ENCODE measurements around the gene CERCAM. TPM values are rescaled to one million over a fixed set of nuclear protein-coding genes. Genes with fewer than 3 reads are reported as not detected.

CERCAM gene
- polyA plus RNA-seq, 1 experiment = 309 TPM

GRCh38 chr9:128428644-128429512, 8.2 kb downstream of the CERCAM start:
- no peak for DNase-seq (ENCODE audit: low read depth)
- ChIA-PET POLR2A (no interaction called here), CTCF (interaction anchor here (0.6 to 1.7 kb wide), 5 partner anchors 9 to 56 kb away, joined by 3 to 13 read pairs (median 3); no protein-coding TSS in a partner anchor)
- Histone ChIP-seq H3K4me3 (ENCODE audit: low read depth, low read length) (no peak overlapping the region), H3K27me3 (ENCODE audit: control insufficient read depth, insufficient read depth, low read length) (no peaks in the 10 kb centered on the region), H3K36me3 (ENCODE audit: control insufficient read depth, insufficient read depth, low read length) (peaks cover 23% of the 10 kb centered on the region)
- TF ChIP-seq, protein P1, sequence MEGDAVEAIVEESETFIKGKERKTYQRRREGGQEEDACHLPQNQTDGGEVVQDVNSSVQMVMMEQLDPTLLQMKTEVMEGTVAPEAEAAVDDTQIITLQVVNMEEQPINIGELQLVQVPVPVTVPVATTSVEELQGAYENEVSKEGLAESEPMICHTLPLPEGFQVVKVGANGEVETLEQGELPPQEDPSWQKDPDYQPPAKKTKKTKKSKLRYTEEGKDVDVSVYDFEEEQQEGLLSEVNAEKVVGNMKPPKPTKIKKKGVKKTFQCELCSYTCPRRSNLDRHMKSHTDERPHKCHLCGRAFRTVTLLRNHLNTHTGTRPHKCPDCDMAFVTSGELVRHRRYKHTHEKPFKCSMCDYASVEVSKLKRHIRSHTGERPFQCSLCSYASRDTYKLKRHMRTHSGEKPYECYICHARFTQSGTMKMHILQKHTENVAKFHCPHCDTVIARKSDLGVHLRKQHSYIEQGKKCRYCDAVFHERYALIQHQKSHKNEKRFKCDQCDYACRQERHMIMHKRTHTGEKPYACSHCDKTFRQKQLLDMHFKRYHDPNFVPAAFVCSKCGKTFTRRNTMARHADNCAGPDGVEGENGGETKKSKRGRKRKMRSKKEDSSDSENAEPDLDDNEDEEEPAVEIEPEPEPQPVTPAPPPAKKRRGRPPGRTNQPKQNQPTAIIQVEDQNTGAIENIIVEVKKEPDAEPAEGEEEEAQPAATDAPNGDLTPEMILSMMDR (IDR thresholded peaks at IDR 0.05; ENCODE audit: insufficient read depth, low read depth, low read length) = no peak

GRCh38 chr9:128429513-128430086, 8.9 kb downstream of the CERCAM start:
- H3K36me3 ChIP-seq (ENCODE audit: control insufficient read depth, insufficient read depth, low read length) = peaks cover 17% of the 10 kb centered on the region
- ChIA-PET POLR2A (no interaction called here), CTCF (interaction anchor here (0.6 to 1.7 kb wide), 5 partner anchors 9 to 56 kb away, joined by 3 to 13 read pairs (median 3); no protein-coding TSS in a partner anchor)
- no peaks in the 10 kb centered on the region for H3K27me3 ChIP-seq (ENCODE audit: control insufficient read depth, insufficient read depth, low read length)
- DNase-seq (ENCODE audit: low read depth) = no peak
- TF ChIP-seq, protein P1 (IDR thresholded peaks at IDR 0.05; ENCODE audit: insufficient read depth, low read depth, low read length) = no peak
- no peak overlapping the region for H3K4me3 ChIP-seq (ENCODE audit: low read depth, low read length)

- DNase-seq (ENCODE audit: low read depth) = no peak
- TF ChIP-seq, protein P1 (IDR thresholded peaks at IDR 0.05; ENCODE audit: insufficient read depth, low read depth, low read length) = no peak
- Histone ChIP-seq H3K27me3 (ENCODE audit: control insufficient read depth, insufficient read depth, low read length) (no peaks in the 10 kb centered on the region), H3K4me3 (ENCODE audit: low read depth, low read length) (no peak overlapping the region), H3K36me3 (ENCODE audit: control insufficient read depth, insufficient read depth, low read length) (peaks cover 15% of the 10 kb centered on the region)
- ChIA-PET CTCF (no interaction called here), POLR2A (no interaction called here)
Measured at GRCh38 chr9:128431207-128431606, 10.6 kb downstream of the CERCAM start.

DNA sequence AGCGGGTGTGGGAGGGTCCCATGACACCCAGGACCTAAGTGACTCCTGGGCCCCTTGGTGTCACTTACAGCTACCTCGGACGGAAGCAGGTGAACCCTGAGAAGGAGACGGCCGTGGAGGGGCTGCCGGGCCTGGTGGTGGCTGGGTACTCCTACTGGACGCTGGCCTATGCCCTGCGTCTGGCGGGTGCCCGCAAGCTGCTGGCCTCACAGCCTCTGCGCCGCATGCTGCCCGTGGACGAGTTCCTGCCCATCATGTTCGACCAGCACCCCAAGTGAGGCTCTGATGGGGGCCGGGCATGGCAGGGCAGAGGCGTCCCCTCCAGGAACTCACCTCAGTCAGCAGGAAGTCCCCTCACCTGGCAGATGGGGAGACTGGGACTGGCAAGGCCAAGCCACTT, 13.7 kb downstream of the CERCAM start:
- ChIA-PET POLR2A (no interaction called here), CTCF (no interaction called here)
- DNase-seq (ENCODE audit: low read depth) = no peak
- Histone ChIP-seq H3K4me3 (ENCODE audit: low read depth, low read length) (no peak overlapping the region), H3K36me3 (ENCODE audit: control insufficient read depth, insufficient read depth, low read length) (peaks cover 12% of the 10 kb centered on the region), H3K27me3 (ENCODE audit: control insufficient read depth, insufficient read depth, low read length) (no peaks in the 10 kb centered on the region)
- TF ChIP-seq, protein P1 (IDR thresholded peaks at IDR 0.05; ENCODE audit: insufficient read depth, low read depth, low read length) = no peak

DNA sequence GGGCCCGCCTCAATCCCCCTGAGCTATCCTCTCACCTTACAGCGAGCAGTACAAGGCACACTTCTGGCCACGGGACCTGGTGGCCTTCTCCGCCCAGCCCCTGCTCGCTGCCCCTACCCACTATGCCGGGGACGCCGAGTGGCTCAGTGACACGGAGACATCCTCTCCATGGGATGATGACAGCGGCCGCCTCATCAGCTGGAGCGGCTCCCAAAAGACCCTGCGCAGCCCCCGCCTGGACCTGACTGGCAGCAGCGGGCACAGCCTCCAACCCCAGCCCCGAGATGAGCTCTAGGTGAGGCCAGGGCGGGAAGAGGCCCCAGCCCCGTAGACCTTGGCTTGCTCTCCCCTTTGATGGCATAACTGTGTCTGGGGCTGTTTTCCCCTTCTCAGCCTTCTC, 15.0 kb downstream of the CERCAM start:
- ChIA-PET POLR2A (no interaction called here), CTCF (interaction anchor here (0.7 to 1.7 kb wide), 2 partner anchors 15 to 26 kb away, joined by 3 to 6 read pairs; partner anchors contain the start of gene CERCAM)
- TF ChIP-seq, protein P1 (IDR thresholded peaks at IDR 0.05; ENCODE audit: insufficient read depth, low read depth, low read length) = no peak
- Histone ChIP-seq H3K27me3 (ENCODE audit: control insufficient read depth, insufficient read depth, low read length) (no peaks in the 10 kb centered on the region), H3K36me3 (ENCODE audit: control insufficient read depth, insufficient read depth, low read length) (peaks cover 11% of the 10 kb centered on the region), H3K4me3 (ENCODE audit: low read depth, low read length) (no peak overlapping the region)
- DNase-seq (ENCODE audit: low read depth) = no peak

All from BJ (cell line).